ENCODE results near the gene DNAH3. TPM values are rescaled to one million over a fixed set of nuclear protein-coding genes. Genes with fewer than 3 reads are reported as not detected.
"Not testable (repeated sequence)": the region's sequence is repeated elsewhere in the genome, so short reads cannot be mapped to it uniquely, and the experiment has no call there.

The DNAH3 gene
- total RNA-seq, 1 donor from 2014 or later, result 0.58 TPM

DNA sequence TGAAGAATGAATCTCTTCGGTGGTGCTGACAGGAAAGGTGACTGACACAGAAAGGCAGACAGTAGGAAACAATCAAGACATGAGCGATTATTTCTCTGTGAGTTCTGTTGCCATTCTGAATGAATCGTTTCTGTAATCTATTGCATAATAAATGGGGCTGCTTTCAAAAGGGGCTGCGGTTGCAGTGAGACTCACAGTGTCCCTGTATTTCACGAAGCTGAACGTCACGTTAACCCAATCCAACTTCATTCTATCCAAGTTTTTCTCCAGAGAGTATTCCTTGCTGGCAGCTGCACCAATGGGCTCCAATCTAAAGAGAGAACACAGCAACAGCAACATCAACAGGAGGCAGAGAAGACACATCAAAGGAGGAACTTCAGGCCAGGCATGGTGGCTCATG, 75.4 kb downstream of the DNAH3 start:
- no peak for DNase-seq (ENCODE audit: low spot score)

- DNase-seq (ENCODE audit: low spot score), result no peak
Measured at GRCh38 chr16:21072976-21073375, 77.7 kb downstream of the DNAH3 start.

GRCh38 chr16:21071741-21072140, 78.9 kb downstream of the DNAH3 start:
- no peak for DNase-seq (ENCODE audit: low spot score)

DNA sequence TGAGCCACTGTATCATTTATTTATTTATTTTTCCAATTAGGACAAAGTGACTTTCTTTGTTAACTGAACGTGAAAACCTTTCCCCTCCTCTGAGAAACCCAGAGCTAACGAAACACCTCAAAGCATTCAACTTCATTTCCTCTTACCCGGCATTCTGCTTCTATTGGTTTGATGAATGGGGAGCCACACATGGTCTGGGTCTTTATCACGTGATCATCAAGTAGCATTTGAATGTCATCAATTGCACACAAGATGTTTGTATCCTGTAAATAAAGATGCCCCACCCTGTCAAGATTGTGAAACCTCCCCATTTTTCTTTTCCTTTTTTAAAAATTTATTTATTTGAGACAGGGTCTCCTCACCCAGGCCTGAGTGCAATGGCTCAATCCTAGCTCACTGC, 80.1 kb downstream of the DNAH3 start:
- DNase-seq (ENCODE audit: low spot score), result no peak

DNA sequence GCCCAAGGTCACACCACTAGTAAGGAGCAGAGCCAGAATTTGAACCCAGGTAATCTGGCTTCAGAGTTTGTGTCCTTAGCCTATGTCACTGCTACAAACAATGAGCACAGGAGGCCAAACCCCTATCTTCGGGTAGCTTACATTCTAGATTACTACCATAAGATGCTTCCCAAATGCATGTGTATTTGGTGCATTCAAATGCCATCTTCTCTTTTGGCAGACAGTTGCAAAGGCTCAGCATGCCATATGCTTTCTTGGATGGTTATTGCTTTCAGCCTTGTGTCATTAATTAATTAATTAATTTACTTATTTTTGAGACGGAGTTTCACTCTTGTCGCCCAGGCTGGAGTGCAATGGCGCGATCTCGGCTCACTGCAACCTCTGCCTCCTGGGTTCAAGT, 80.7 kb downstream of the DNAH3 start:
- DNase-seq (ENCODE audit: low spot score), result no peak

DNA sequence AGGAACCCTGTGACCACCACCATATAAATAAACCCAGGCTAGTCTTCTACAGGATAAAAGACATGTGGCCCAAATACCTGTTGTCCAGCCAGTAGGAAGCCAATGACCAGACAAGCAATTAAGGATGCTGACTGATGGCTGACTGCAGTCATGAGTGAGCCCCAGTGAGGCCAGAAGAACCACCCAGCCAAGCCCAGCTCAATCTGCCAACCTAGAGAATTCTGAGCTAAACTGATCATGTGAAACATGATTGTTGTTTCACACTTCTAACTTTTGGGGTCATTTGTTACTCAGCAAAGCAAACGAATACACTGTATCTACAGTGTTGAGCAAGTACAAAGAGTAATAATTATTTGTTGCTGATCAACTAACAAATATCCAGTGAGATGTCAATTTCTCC, 86.4 kb downstream of the DNAH3 start:
- no peak for DNase-seq (ENCODE audit: low spot score)

DNA sequence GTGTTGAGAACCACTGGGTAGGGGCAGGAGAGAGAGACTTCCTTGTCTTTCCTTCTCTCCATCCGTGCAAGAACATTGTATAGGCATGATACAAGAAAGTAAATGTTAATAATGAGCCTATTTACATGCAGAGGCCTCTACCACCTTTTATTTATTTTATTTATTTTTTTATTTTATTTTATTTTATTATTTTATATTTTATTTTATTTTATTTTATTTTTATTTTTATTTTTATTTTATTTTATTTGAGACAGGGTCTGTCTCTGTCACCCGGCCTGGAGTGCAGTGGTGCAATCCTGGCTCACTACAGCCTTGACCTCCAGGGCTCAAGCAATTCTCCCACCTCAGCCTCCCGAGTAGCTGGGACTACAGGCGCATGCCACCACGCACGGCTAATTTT, 87.3 kb downstream of the DNAH3 start:
- not testable (repeated sequence) for DNase-seq (ENCODE audit: low spot score)

- no peak for DNase-seq (ENCODE audit: low spot score)
Measured at GRCh38 chr16:21060027-21060510, 90.6 kb downstream of the DNAH3 start.

DNA sequence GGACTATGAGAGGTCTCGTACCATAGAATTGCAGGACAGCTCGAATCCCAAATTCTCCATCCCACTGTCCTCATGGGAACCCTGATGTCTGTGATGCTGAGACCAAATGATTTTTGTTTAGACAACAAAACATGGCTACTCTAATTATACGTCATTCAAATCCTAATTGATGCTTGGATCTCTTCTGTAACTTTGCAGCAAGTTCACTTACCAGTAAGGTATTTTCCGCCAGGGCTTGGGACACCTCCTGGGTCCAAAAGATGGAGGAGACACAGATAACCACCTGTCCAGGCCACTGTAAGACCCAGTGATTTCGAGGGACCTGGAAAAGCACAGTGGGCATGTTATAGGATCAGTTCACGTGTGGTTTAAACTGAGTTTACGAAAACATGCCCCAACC, 92.8 kb downstream of the DNAH3 start:
- DNase-seq (ENCODE audit: low spot score), result no peak

GRCh38 chr16:21056396-21056795, 94.2 kb downstream of the DNAH3 start:
- DNase-seq (ENCODE audit: low spot score), result no peak

GRCh38 chr16:21055738-21056137, 94.9 kb downstream of the DNAH3 start:
- not testable (repeated sequence) for DNase-seq (ENCODE audit: low spot score)

GRCh38 chr16:21053590-21053989, 97.1 kb downstream of the DNAH3 start:
- no peak for DNase-seq (ENCODE audit: low spot score)

DNA sequence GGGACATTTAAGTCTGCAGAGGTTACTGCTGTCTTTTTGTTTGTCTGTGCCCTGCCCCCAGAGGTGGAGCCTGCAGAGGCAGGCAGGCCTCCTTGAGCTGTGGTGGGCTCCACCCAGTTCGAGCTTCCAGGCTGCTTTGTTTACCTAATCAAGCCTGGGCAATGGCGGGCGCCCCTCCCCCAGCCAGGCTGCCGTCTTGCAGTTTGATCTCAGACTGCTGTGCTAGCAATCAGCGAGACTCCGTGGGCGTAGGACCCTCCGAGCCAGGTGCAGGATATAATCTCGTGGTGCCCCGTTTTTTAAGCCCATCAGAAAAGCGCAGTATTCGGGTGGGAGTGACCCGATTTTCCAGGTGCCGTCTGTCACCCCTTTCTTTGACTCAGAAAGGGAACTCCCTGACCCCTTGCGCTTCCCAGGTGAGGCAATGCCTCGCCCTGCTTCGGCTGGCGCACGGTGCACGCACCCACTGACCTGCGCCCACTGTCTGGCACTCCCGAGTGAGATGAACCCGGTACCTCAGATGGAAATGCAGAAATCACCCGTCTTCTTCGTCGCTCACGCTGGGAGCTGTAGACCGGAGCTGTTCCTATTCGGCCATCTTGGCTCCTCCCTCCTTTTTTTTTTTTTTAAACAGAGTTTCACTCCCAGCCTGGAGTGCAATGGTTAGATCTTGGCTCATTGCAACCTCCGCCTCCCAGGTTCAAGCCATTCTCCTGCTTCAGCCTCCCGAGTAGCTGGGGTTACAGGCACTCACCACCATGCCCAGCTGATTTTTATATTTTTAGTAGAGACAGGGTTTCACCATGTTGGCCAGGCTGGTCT, 102.3 kb downstream of the DNAH3 start:
- DNase-seq (ENCODE audit: low spot score), result not testable (repeated sequence)

DNA sequence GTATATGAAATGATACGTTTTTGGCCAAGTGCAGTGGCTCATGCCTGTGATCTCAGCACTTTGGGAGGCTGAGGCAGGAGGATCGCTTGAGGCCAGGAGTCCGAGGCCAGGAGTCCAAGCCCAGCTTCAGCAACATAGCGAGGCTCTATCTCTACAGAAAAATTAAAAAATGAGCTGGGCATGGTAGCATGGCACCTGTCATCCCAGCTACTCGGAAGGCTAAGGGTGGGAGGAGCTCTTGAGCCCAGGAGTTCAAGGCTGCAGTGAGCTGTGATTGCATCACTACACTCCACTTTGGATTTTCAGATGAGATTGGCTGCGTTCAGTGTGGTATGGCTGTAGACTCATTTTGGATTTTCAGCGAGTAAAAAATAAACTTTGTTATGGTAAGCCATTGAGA, 112.4 kb downstream of the DNAH3 start:
- DNase-seq (ENCODE audit: low spot score), result no peak

GRCh38 chr16:21037736-21038135, 112.9 kb downstream of the DNAH3 start:
- no peak for DNase-seq (ENCODE audit: low spot score)

DNA sequence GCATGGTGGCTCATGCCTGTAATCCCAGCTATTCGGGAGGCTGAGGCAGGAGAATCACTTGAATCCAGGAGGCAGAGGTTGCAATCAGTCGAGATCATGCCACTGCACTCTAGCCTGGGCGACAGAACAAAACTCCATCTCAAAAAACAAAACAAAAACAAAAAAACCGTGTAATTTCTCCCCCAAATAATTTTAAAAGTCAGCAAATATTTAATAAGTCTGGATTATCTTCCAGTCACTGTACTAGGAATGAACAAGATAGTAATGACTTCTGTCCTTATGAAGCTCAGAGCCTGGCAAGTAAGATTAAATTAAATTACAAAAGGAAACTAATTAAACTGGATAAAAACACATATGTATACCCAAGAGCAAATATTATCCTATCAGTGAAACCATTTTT, 113.5 kb downstream of the DNAH3 start:
- no peak for DNase-seq (ENCODE audit: low spot score)

DNA sequence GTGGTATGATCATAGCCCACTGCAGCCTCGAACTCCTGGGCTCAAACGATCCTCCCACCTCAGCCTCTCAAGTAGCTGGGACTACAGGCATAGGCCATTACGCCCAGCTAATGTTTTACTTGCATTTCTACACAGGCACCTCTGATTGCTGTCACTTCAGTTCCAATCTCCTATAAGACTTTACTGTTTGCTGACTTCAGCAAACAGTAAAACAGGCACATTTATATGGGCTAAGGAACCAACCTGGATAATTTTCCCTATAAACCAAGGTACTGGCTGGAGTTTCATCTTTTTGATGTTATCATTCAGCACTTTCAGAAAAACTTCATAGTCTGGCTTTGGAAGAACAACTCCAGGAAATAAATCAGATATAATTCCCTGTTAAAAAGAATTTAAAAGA, 114.2 kb downstream of the DNAH3 start:
- no peak for DNase-seq (ENCODE audit: low spot score)

DNA sequence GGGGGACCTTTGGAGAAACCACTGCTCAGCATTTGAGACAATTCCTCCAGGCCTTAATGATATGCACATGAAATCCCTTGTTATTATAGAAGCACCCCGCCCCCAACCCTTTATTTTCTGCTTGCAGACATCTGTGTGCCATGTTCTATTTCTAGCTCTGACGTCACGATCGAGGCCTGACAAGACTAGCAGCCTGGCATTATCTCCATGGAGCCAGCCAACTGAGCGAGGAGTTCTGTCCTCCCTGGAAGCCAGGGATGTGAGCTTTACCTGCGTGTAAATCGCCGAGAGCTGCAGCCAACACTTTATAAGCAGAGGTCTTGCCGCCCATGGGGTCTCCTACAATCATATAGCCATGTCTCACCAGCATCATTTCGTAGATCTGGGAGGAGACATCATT, 116.9 kb downstream of the DNAH3 start:
- DNase-seq (ENCODE audit: low spot score), result peak; percentile 12

GRCh38 chr16:21033264-21033663, 117.4 kb downstream of the DNAH3 start:
- no peak for DNase-seq (ENCODE audit: low spot score)

DNA sequence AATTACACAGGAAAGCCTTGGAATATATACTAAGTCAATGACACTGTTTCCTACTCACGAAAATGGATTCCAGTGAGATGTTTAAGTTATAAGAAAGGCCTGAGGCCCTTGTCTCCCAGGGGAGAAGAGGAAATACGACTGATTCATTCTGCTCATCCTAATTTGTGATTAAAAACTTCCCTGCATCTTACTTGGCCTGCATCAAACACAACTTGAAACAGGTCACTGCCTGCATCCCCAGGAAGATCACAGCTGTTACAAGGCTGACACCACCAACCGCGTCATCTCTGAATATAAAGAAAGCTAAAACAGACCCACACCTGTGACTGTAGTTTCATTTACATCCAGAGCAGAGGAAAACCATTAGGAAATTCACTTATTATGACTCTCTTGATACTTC, 121.9 kb downstream of the DNAH3 start:
- DNase-seq (ENCODE audit: low spot score), result no peak

DNA sequence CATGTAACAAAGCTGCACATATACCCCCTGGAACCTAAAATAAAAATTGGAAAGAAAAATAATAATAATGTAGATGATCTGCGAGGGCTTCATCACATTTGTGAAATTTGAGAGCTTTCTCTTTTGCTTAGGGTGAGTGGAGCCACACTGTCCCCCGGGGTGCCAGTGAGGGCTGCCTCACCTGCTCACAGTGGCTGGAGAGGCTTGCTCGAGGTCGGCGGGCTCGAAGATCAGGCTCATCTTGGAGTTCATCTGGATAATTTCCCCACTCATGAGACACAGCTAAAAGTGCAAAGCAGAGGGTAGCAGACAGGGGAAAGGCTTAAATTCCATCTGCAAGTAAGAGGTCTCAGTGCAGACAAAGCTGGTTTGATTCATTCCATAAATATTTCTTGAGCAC, 123.8 kb downstream of the DNAH3 start:
- no peak for DNase-seq (ENCODE audit: low spot score)

- DNase-seq (ENCODE audit: low spot score), result no peak
Measured at GRCh38 chr16:21023509-21024202, 127.0 kb downstream of the DNAH3 start.

DNA sequence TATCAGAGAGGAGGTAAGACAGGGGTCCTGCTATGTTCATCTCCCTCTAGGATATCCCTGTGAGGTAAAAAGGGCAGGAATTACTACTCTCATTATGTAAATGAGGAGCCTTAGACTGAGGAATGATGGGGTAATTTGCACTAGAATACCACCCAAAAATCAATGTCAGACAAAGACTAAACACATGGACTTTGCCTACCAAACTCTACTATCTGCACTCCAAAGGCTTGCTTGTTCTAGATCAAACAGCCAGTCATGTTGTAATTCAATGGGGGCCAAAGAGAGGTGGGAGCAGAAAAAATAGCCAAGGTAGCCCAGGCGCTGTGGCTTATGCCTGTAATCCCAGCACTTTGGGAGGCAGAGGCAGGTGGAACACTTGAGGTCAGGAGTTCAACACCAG, 129.3 kb downstream of the DNAH3 start:
- DNase-seq (ENCODE audit: low spot score), result no peak
